22Rv1 (cell line): Measurements from ENCODE around the gene PCDHB11.

Experiments
- ZFX ChIP-seq: fragments of 450-650 bp; IDR thresholded peaks from 2 replicates; pipeline ENCODE4 v1.6.1; 2017; ENCODE audit warnings: antibody characterized with exemption, borderline replicate concordance
- TF ChIP-seq, protein P1 (sequence below): fragments of 450-650 bp; IDR thresholded peaks from 2 replicates; pipeline ENCODE4 v1.5.1; 2017; ENCODE audit warnings: mild to moderate bottlenecking

DNA sequence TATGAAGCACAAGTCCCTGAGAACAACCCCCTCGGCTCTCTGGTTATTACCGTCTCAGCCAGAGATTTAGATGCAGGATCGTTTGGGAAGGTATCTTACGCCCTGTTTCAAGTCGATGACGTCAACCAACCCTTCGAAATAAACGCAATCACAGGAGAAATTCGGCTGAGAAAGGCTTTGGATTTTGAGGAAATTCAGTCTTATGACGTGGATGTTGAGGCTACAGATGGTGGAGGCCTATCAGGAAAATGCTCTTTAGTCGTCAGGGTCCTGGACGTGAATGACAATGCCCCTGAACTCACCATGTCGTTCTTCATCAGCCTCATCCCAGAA, 48.5 kb upstream of the PCDHB11 start:
- TF ChIP-seq, protein P1, sequence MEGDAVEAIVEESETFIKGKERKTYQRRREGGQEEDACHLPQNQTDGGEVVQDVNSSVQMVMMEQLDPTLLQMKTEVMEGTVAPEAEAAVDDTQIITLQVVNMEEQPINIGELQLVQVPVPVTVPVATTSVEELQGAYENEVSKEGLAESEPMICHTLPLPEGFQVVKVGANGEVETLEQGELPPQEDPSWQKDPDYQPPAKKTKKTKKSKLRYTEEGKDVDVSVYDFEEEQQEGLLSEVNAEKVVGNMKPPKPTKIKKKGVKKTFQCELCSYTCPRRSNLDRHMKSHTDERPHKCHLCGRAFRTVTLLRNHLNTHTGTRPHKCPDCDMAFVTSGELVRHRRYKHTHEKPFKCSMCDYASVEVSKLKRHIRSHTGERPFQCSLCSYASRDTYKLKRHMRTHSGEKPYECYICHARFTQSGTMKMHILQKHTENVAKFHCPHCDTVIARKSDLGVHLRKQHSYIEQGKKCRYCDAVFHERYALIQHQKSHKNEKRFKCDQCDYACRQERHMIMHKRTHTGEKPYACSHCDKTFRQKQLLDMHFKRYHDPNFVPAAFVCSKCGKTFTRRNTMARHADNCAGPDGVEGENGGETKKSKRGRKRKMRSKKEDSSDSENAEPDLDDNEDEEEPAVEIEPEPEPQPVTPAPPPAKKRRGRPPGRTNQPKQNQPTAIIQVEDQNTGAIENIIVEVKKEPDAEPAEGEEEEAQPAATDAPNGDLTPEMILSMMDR, result no peak
- TF ChIP-seq ZFX, result no peak
